Measurements from ENCODE around the gene RALGPS1.

- TF ChIP-seq POLR2A (IDR thresholded peaks at IDR 0.05): no peak
- no peak for TF ChIP-seq CTCF (IDR thresholded peaks at IDR 0.05)
These were observed 215.7 kb downstream of the RALGPS1 start for GRCh38 chr9:127130235-127130634.

Measured in lower leg skin (tissue), 3 donors.